Neural cell (in vitro differentiated cells): ENCODE measurements around the gene LGR5. TPM values are rescaled to one million over a fixed set of nuclear protein-coding genes. Genes with fewer than 3 reads are reported as not detected.

Experiments used
- H2AFZ ChIP-seq: fragments of 200-600, 300-800 bp; sonication (generic), shearing (Covaris generic); 2 replicates; pipeline ENCODE4 v1.6.0; 2014; ENCODE audit warnings: low read depth, mild to moderate bottlenecking, antibody characterized with exemption, low read length, moderate library complexity
- H3F3A ChIP-seq: fragments of 200-600 bp; shearing (Covaris generic); 2 replicates; pipeline ENCODE4 v1.6.1; 2016; ENCODE audit warnings: mild to moderate bottlenecking, moderate library complexity, mixed read lengths, antibody characterized with exemption, low read length; ENCODE audit not compliant: insufficient read depth, poor library complexity, severe bottlenecking
- H3K27ac ChIP-seq: fragments of 200-600, 300-800 bp; sonication (generic), shearing (Covaris generic); 2 replicates; pipeline ENCODE4 v1.5.1; 2014; ENCODE audit warnings: mild to moderate bottlenecking, low read length, moderate library complexity
- H3K27me3 ChIP-seq: fragments of 300-800, 200-600 bp; sonication (generic), shearing (Covaris generic); 2 replicates; pipeline ENCODE4 v1.6.0; 2014; ENCODE audit warnings: mild to moderate bottlenecking, low read depth, low read length, moderate library complexity; ENCODE audit not compliant: insufficient read depth
- H3K36me3 ChIP-seq: fragments of 300-800, 200-600 bp; sonication (generic), shearing (Covaris generic); 2 replicates; pipeline ENCODE4 v1.5.1; 2014; ENCODE audit warnings: mild to moderate bottlenecking, antibody characterized with exemption, low read length, moderate library complexity; ENCODE audit not compliant: insufficient read depth
- H3K4me2 ChIP-seq: fragments of 300-800, 200-600 bp; sonication (generic), shearing (Covaris generic); 2 replicates; pipeline ENCODE4 v1.6.0; 2014; ENCODE audit warnings: mild to moderate bottlenecking, low read length
- H3K4me3 ChIP-seq: fragments of 300-800, 200-600 bp; sonication (generic), shearing (Covaris generic); 2 replicates; pipeline ENCODE4 v1.5.1; 2014; ENCODE audit warnings: mild to moderate bottlenecking, low read length, moderate library complexity
- H3K79me2 ChIP-seq: fragments of 200-600 bp; shearing (Covaris generic); replicated peaks from 2 replicates; pipeline ENCODE4 v1.6.0; 2014; ENCODE audit warnings: mild to moderate bottlenecking, low read length, moderate library complexity; ENCODE audit not compliant: insufficient read depth
- H3K9ac ChIP-seq: fragments of 300-800, 200-600 bp; sonication (generic), shearing (Covaris generic); 2 replicates; pipeline ENCODE4 v1.6.1; 2016; ENCODE audit warnings: mild to moderate bottlenecking, low read length, mixed read lengths
- H3K9me2 ChIP-seq: fragments of 200-600 bp; shearing (Covaris generic); 2 replicates; pipeline ENCODE4 v1.6.1; 2016; ENCODE audit warnings: mild to moderate bottlenecking, low read length, mixed read lengths; ENCODE audit not compliant: insufficient read depth
- H3K9me3 ChIP-seq: fragments of 200-600, 300-800 bp; sonication (generic), shearing (Covaris generic); 2 replicates; pipeline ENCODE4 v1.6.1; 2016; ENCODE audit warnings: mild to moderate bottlenecking, mixed run types, low read length, moderate library complexity, mixed read lengths
- H4K20me1 ChIP-seq: fragments of 200-600 bp; shearing (Covaris generic); 2 replicates; pipeline ENCODE4 v1.6.1; 2016; ENCODE audit warnings: mild to moderate bottlenecking, mixed run types; ENCODE audit not compliant: insufficient read depth
- EP300 ChIP-seq: fragments of 450-650 bp; conservative IDR thresholded peaks from 2 replicates; pipeline ENCODE4 v1.6.1; 2014; ENCODE audit warnings: antibody characterized with exemption, mild to moderate bottlenecking, moderate library complexity; ENCODE audit not compliant: poor library complexity, severe bottlenecking
- EZH2 ChIP-seq: fragments of 200-600, 300-800 bp; shearing (Covaris generic), sonication (generic); IDR thresholded peaks from 2 replicates; pipeline ENCODE4 v1.6.1; 2014; ENCODE audit warnings: antibody characterized with exemption, low read length, borderline replicate concordance, mild to moderate bottlenecking; ENCODE audit not compliant: insufficient read depth, poor library complexity, severe bottlenecking
- MXI1 ChIP-seq: fragments of 450-650 bp; conservative IDR thresholded peaks from 2 replicates; pipeline ENCODE4 v1.6.1; 2014; ENCODE audit warnings: antibody characterized with exemption, mild to moderate bottlenecking; ENCODE audit not compliant: poor library complexity, severe bottlenecking
- POLR2AphosphoS5 ChIP-seq: IDR thresholded peaks from 2 replicates; pipeline ENCODE4 v1.6.1; 2012
- RAD21 ChIP-seq: fragments of 450-650 bp; conservative IDR thresholded peaks from 2 replicates; pipeline ENCODE4 v1.6.1; 2014; ENCODE audit warnings: antibody characterized with exemption, mild to moderate bottlenecking, moderate library complexity
- REST ChIP-seq: IDR thresholded peaks from 2 replicates; pipeline ENCODE4 v1.6.1; 2012; ENCODE audit warnings: borderline replicate concordance
- SMC3 ChIP-seq: fragments of 450-650 bp; conservative IDR thresholded peaks from 2 replicates; pipeline ENCODE4 v1.6.1; 2014; ENCODE audit warnings: antibody characterized with exemption, mild to moderate bottlenecking, moderate library complexity; ENCODE audit not compliant: poor library complexity
- TAF1 ChIP-seq: IDR thresholded peaks from 2 replicates; pipeline ENCODE4 v1.6.1; 2012; ENCODE audit warnings: low read depth
- polyA plus RNA-seq: library from polyadenylated mRNA; depleted of rRNA; stranded (reverse); fragments of >200 nt; gene quantifications from 2 replicates; pipeline ENCODE4 v1.2.3, GENCODE V29; 2014
- TF ChIP-seq, protein P1 (sequence below): fragments of 450-650 bp; IDR thresholded peaks from 2 replicates; pipeline ENCODE4 v1.5.1; 2014; ENCODE audit warnings: antibody characterized with exemption, mild to moderate bottlenecking, moderate library complexity; ENCODE audit not compliant: poor library complexity, severe bottlenecking

Gene LGR5
- polyA plus RNA-seq, 1 donor from 2014 or later: 0.16 TPM

DNA sequence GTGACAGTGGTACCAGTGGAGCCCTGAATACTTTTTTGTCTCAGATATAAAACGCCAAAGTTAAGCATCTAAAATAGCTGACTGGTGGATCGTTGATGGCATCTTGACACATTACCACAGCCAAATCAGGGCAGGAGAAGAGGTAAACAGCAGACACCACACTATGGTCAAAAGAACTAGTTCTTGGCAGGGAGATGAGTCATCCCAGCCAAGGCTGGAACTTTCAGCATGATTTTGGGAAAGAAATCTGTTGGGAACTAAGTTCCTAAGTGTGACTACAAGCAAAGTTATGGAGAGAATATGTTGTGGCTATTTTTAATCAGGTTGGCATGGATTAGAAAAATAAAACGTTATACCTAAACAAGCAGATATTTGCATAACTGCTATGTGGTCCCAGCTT, 36.9 kb downstream of the LGR5 start:
- Histone ChIP-seq H3K27ac (no peak overlapping the region), H4K20me1 (no peaks in the 10 kb centered on the region), H2AFZ (no peak overlapping the region), H3K4me2 (no peak overlapping the region), H3K27me3 (no peaks in the 10 kb centered on the region), H3K79me2 (no peaks in the 10 kb centered on the region), H3F3A (no peaks in the 10 kb centered on the region), H3K9me2 (no peaks in the 10 kb centered on the region), H3K9ac (no peak overlapping the region), H3K36me3 (no peaks in the 10 kb centered on the region), H3K9me3 (no peaks in the 10 kb centered on the region), H3K4me3 (no peak overlapping the region)
- TF ChIP-seq EP300 (no peak), RAD21 (no peak), POLR2AphosphoS5 (no peak), SMC3 (no peak), REST (no peak), MXI1 (no peak)
- TF ChIP-seq, protein P1, sequence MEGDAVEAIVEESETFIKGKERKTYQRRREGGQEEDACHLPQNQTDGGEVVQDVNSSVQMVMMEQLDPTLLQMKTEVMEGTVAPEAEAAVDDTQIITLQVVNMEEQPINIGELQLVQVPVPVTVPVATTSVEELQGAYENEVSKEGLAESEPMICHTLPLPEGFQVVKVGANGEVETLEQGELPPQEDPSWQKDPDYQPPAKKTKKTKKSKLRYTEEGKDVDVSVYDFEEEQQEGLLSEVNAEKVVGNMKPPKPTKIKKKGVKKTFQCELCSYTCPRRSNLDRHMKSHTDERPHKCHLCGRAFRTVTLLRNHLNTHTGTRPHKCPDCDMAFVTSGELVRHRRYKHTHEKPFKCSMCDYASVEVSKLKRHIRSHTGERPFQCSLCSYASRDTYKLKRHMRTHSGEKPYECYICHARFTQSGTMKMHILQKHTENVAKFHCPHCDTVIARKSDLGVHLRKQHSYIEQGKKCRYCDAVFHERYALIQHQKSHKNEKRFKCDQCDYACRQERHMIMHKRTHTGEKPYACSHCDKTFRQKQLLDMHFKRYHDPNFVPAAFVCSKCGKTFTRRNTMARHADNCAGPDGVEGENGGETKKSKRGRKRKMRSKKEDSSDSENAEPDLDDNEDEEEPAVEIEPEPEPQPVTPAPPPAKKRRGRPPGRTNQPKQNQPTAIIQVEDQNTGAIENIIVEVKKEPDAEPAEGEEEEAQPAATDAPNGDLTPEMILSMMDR: no peak

- no peak overlapping the region for H3K4me2 ChIP-seq
- no peaks in the 10 kb centered on the region for H3K27me3 ChIP-seq
- no peak overlapping the region for H2AFZ ChIP-seq
- H3K4me3 ChIP-seq: no peak overlapping the region
- TF ChIP-seq, protein P1: no peak
- TF ChIP-seq MXI1 (no peak), REST (no peak), EZH2 (no peak), POLR2AphosphoS5 (no peak), EP300 (no peak), TAF1 (no peak), SMC3 (no peak), RAD21 (no peak)
- no peak overlapping the region for H3K27ac ChIP-seq
- no peaks in the 10 kb centered on the region for H3K36me3 ChIP-seq
- no peak overlapping the region for H3K9ac ChIP-seq
- H3K79me2 ChIP-seq: no peaks in the 10 kb centered on the region
- no peaks in the 10 kb centered on the region for H3K9me3 ChIP-seq
- H3F3A ChIP-seq: no peaks in the 10 kb centered on the region
- no peaks in the 10 kb centered on the region for H4K20me1 ChIP-seq
- H3K9me2 ChIP-seq: no peaks in the 10 kb centered on the region
These were observed 38.0 kb downstream of the LGR5 start for GRCh38 chr12:71477609-71478008.
